Large intestine (tissue), 3 donors: ENCODE measurements around the gene KRT38. TPM values are rescaled to one million over a fixed set of nuclear protein-coding genes. Genes with fewer than 3 reads are reported as not detected.
A peak's percentile ranks its signal among the peaks of the same experiment; 100 is the strongest.
"Not testable (repeated sequence)": the region's sequence is repeated elsewhere in the genome, so short reads cannot be mapped to it uniquely, and the experiment has no call there.

Experiments used
- DNase-seq, 2 donors: peaks; one replicate each; pipeline versions ENCODE4 v3.0.0 to v3.0.0-alpha.2; 2013
- H3K27ac ChIP-seq: one replicate; pipeline ENCODE4 v1.5.1; 2013; ENCODE audit warnings: low read length
- H3K27me3 ChIP-seq: 2 replicates; pipeline ENCODE4 v1.6.1; 2013; ENCODE audit warnings: low read length; ENCODE audit not compliant: control insufficient read depth, insufficient read depth
- H3K36me3 ChIP-seq: 2 replicates; pipeline ENCODE4 v1.6.1; 2013; ENCODE audit warnings: low read length; ENCODE audit not compliant: control insufficient read depth, insufficient read depth
- H3K4me1 ChIP-seq: one replicate; pipeline ENCODE4 v1.6.1; 2013; ENCODE audit warnings: low read length; ENCODE audit not compliant: control insufficient read depth, insufficient read depth
- H3K4me3 ChIP-seq: one replicate; pipeline ENCODE4 v1.5.1; 2013; ENCODE audit warnings: low read length
- H3K9me3 ChIP-seq: one replicate; pipeline ENCODE4 v1.6.1; 2013; ENCODE audit warnings: mild to moderate bottlenecking, low read depth, low read length, moderate library complexity; ENCODE audit not compliant: control insufficient read depth
- WGBS: methylation state at CpG from one replicate; pipeline ENCODE4 v1.1.5; 2013; ENCODE audit warnings: low lambda C conversion rate; ENCODE audit not compliant: insufficient coverage; 5-methylcytosine and 5-hydroxymethylcytosine counted together
- polyA plus RNA-seq: library from polyadenylated mRNA; unstranded; fragments of 120-200 nt; gene quantifications from one replicate; pipeline ENCODE4 v1.2.1, GENCODE V29; 2013

The KRT38 gene
- polyA plus RNA-seq, 1 donor: not detected

GRCh38 chr17:41444186-41444585, 3.4 kb upstream of the KRT38 start:
- Histone ChIP-seq H3K9me3 (no peaks in the 10 kb centered on the region), H3K4me3 (no peak overlapping the region), H3K27me3 (peaks cover 33% of the 10 kb centered on the region), H3K36me3 (no peaks in the 10 kb centered on the region), H3K27ac (no peak overlapping the region), H3K4me1 (no peaks in the 10 kb centered on the region)
- no peak for DNase-seq
- no CpG with 5 or more reads among the region's 1 CpG for WGBS

- Histone ChIP-seq H3K4me1 (no peaks in the 10 kb centered on the region), H3K36me3 (no peaks in the 10 kb centered on the region), H3K27me3 (peaks cover 29% of the 10 kb centered on the region), H3K4me3 (no peak overlapping the region), H3K27ac (no peak overlapping the region), H3K9me3 (no peaks in the 10 kb centered on the region)
- no peak for DNase-seq
- WGBS: no CpG with 5 or more reads among the region's 4 CpGs
Observed at GRCh38 chr17:41442739-41443138, 2.0 kb upstream of the KRT38 start.

GRCh38 chr17:41439375-41439774, 1.4 kb downstream of the KRT38 start:
- H3K27me3 ChIP-seq: peaks cover 19% of the 10 kb centered on the region
- no peak overlapping the region for H3K4me3 ChIP-seq
- H3K9me3 ChIP-seq: no peaks in the 10 kb centered on the region
- WGBS: 100% methylated on average over 1 of the region's 5 CpGs
- no peak overlapping the region for H3K27ac ChIP-seq
- H3K36me3 ChIP-seq: no peaks in the 10 kb centered on the region
- no peaks in the 10 kb centered on the region for H3K4me1 ChIP-seq
- DNase-seq: no peak

- no CpG with 5 or more reads among the region's 9 CpGs for WGBS
- Histone ChIP-seq H3K36me3 (no peaks in the 10 kb centered on the region), H3K9me3 (no peaks in the 10 kb centered on the region), H3K4me3 (no peak overlapping the region), H3K4me1 (no peaks in the 10 kb centered on the region), H3K27me3 (peaks cover 13% of the 10 kb centered on the region), H3K27ac (no peak overlapping the region)
- no peak for DNase-seq
Observed at GRCh38 chr17:41437769-41438168, 3.0 kb downstream of the KRT38 start.

GRCh38 chr17:41437254-41437653, 3.5 kb downstream of the KRT38 start:
- H3K4me3 ChIP-seq: no peak overlapping the region
- no peak overlapping the region for H3K27ac ChIP-seq
- no CpG with 5 or more reads among the region's 7 CpGs for WGBS
- DNase-seq: no peak
- H3K9me3 ChIP-seq: no peaks in the 10 kb centered on the region
- no peaks in the 10 kb centered on the region for H3K4me1 ChIP-seq
- peaks cover 12% of the 10 kb centered on the region for H3K27me3 ChIP-seq
- H3K36me3 ChIP-seq: no peaks in the 10 kb centered on the region

GRCh38 chr17:41434415-41434814, 6.4 kb downstream of the KRT38 start:
- Histone ChIP-seq H3K4me1 (no peaks in the 10 kb centered on the region), H3K4me3 (no peak overlapping the region), H3K27me3 (peaks cover 16% of the 10 kb centered on the region), H3K27ac (no peak overlapping the region), H3K9me3 (no peaks in the 10 kb centered on the region), H3K36me3 (no peaks in the 10 kb centered on the region)
- peak in 1 of 2 donors; percentile 34 for DNase-seq
- no CpG with 5 or more reads among the region's 5 CpGs for WGBS

GRCh38 chr17:41434005-41434404, 6.8 kb downstream of the KRT38 start:
- Histone ChIP-seq H3K27me3 (peaks cover 16% of the 10 kb centered on the region), H3K4me3 (no peak overlapping the region), H3K36me3 (no peaks in the 10 kb centered on the region), H3K27ac (no peak overlapping the region), H3K9me3 (no peaks in the 10 kb centered on the region), H3K4me1 (no peaks in the 10 kb centered on the region)
- no CpG with 5 or more reads among the region's 4 CpGs for WGBS
- DNase-seq: no peak

- no peak for DNase-seq
Observed at GRCh38 chr17:41433586-41433985, 7.2 kb downstream of the KRT38 start.

GRCh38 chr17:41430376-41430775, 10.4 kb downstream of the KRT38 start:
- H3K27me3 ChIP-seq: peaks cover 12% of the 10 kb centered on the region
- no CpG with 5 or more reads among the region's 9 CpGs for WGBS
- not testable (repeated sequence) for DNase-seq, H3K36me3 ChIP-seq, H3K27ac ChIP-seq, H3K9me3 ChIP-seq, H3K4me1 ChIP-seq, H3K4me3 ChIP-seq

More at GRCh38 chr17:41433586-41433985, 7.2 kb downstream of the KRT38 start:
- Histone ChIP-seq H3K27me3 (peaks cover 16% of the 10 kb centered on the region), H3K36me3 (no peaks in the 10 kb centered on the region), H3K4me1 (no peaks in the 10 kb centered on the region), H3K4me3 (no peak overlapping the region), H3K27ac (no peak overlapping the region), H3K9me3 (no peaks in the 10 kb centered on the region)
- 0% methylated on average over 1 of the region's 4 CpGs for WGBS

- Histone ChIP-seq H3K27ac (no peak overlapping the region), H3K4me1 (no peaks in the 10 kb centered on the region), H3K9me3 (no peaks in the 10 kb centered on the region), H3K4me3 (no peak overlapping the region), H3K27me3 (peaks cover 12% of the 10 kb centered on the region), H3K36me3 (no peaks in the 10 kb centered on the region)
- DNase-seq: no peak
- WGBS: no CpG with 5 or more reads among the region's 7 CpGs
Observed at GRCh38 chr17:41429667-41430066, 11.1 kb downstream of the KRT38 start.

- DNase-seq: no peak
- Histone ChIP-seq H3K27me3 (peaks cover 18% of the 10 kb centered on the region), H3K36me3 (no peaks in the 10 kb centered on the region), H3K27ac (no peak overlapping the region), H3K4me3 (no peak overlapping the region), H3K4me1 (no peaks in the 10 kb centered on the region), H3K9me3 (no peaks in the 10 kb centered on the region)
- WGBS: 82% methylated on average over 2 of the region's 4 CpGs
Observed at GRCh38 chr17:41428591-41429291, 12.0 kb downstream of the KRT38 start.
